GM18520 (cell line): ENCODE results near the gene DCLK1.

Source experiments
- ATAC-seq: cut with Tn5 transposase; IDR thresholded peaks from one replicate; pipeline ENCODE4 v1.9.1; 2021; ENCODE audit not compliant: unreplicated experiment

Gene DCLK1

GRCh38 chr13:36131222-36131930 is at the start of gene DCLK1:
Gene DCLK1 (minus strand): TSS chr13:36131382.
- no peak for ATAC-seq

DNA sequence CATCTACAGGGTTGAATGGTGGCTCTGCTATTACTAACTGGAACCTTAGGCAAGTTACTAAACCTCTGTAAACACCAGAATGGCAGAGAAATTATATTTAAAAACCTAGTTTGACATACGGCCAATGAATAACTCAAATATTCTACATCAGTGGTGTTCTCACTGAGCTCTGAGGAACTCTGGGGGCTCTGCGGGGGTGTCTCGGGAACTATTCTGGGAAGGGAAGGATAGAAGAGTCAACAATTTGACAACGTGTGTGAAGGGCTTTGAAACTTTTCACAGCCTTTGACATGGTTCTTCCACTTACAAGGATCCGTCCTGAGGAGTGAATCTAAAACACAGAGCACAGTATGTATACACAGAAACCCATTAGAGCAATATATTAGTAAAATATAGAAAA is 44.4 kb upstream of the DCLK1 start:
- ATAC-seq, result no peak

- ATAC-seq, result no peak
Observed at GRCh38 chr13:36174923-36175322, 43.7 kb upstream of the DCLK1 start.

GRCh38 chr13:36173571-36174322 is 42.6 kb upstream of the DCLK1 start:
- ATAC-seq, result no peak

DNA sequence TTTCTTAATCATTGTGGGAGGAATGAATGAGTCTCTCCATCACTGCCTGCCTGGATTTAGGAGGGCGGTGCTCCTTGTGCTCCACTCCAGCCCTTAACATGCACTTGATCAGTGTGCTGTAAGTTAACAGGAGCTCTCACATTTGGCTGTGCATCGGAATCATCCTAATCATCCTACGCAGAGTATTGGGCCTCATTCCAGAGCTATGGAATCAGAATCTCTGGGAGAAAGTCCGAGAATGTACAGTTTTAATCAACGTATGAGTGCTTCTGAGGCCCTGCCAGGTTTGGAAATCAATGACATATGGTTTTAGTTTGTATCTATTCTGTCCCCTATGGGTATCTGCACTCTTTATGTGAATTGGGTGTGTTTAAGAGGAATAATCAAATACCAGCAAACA is 34.9 kb upstream of the DCLK1 start:
- ATAC-seq, result no peak

DNA sequence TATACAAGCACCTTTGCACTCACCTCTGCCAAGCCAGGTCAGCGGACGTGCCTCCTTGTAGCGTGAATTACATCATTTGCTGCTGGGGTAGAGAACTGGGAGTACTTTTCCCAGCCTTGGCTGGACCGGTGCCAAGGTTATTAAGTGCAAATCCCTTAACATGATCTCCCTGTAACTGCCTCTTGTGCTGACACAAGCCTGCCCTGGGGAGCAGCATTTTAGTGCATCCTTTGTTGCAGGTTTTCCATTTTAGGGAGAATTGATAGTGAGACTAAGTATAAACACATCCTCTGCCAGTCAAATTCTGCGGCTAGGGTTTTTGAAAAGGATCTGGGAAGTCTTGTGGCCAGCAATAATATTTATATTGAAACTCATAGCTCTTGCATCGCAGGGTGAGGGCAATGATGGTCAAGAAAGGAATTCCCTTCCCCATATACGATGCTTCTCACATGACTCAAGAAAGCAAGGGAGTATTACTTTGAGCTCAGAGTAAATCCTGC is 32.7 kb upstream of the DCLK1 start:
- ATAC-seq, result no peak

DNA sequence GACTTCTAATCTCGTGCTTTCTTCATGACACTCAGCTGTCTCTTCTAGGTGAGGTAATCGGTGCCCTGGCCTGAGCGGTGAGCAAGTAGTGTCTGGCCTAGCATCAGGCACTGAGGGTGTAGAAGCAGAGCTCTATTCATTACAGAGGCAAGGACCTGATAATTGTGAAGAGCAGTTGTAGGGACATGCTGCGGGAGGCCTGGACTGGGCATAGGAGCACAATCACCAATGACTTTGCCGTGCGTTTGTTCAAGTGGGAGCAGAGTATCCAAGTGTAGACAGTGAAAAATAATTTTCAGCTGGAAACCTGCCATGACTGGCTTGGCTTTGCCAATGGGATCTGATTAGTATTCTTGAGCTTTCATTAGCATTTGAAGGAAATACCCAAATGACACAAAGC is 32.1 kb upstream of the DCLK1 start:
- no peak for ATAC-seq

- no peak for ATAC-seq
Observed at GRCh38 chr13:36160297-36160696, 29.1 kb upstream of the DCLK1 start.

- no peak for ATAC-seq
Observed at GRCh38 chr13:36158611-36159010, 27.4 kb upstream of the DCLK1 start.

DNA sequence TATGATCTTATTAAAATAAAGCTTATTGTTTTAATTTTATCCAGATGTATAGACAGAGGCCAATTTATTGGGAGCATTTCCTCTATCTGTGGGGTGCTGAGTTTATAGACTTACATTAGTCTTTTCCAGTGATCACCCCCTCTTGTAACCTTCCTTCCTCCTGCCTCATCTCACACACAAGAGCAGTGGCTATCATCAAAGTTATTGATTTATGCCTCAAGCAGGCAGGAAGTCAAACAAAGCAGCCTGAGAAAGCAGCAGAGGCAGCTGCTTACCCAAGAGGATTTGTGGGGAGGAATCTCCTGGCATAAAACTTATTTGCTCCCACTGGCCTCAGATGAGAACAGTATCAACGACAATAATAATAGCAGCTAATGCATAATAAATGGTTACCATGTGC is 26.3 kb upstream of the DCLK1 start:
- ATAC-seq, result no peak

DNA sequence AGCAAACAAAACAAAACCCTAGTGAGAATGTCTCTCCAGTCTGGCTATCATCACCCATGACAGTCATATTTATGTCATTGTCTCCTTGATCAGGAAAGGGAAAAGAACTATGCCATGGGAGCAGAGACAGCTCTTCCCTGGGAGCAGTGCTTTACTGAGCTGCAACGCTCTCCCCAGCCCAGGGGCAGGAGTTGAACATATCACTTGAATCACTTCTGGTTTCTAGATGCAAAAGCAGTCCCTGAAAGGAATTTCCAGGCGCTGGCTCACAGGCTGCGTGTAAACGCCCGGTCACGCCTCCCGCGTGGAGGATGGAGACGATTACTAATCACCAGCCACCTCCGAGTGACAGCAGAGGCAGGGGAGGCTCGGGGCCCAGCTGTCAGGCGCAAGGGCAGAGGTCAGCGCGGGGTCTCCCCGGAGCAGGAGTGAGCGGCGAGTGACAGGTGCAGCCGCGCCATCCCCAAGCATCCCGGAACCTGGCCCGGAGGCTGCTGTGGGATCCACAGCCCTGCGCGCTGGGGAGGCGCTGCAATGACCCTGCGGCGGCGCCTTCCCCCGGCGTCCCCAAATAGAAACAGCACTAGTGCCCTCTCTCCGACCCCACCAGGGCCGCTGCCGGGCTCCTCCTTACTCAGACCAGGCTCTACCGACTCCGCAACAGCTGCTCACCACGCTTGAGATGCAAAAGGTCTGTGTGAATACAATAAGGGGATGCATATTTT is 23.5 kb upstream of the DCLK1 start:
- no peak for ATAC-seq

DNA sequence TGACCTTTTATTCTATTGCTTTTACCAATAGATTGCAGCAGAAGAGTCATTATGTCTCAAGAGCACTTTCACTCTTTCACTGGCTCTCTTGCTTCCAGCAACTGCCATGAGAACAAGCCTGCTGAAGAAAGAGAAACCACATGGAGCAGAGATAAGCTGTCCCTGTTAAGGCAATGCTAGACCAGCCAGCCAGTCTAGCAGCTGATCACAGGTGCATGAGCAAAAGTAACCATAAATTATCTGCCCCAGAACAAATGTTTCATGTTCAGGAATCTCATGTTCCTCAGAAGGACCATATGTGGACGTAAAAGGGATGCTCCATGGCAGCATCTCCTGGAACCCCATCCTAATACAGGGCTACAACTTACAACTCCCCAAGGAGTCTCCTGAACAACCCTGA is 20.4 kb upstream of the DCLK1 start:
- ATAC-seq, result no peak

GRCh38 chr13:36148446-36148845 is 17.3 kb upstream of the DCLK1 start:
- ATAC-seq, result no peak

GRCh38 chr13:36147330-36147729 is 16.1 kb upstream of the DCLK1 start:
- ATAC-seq, result no peak

DNA sequence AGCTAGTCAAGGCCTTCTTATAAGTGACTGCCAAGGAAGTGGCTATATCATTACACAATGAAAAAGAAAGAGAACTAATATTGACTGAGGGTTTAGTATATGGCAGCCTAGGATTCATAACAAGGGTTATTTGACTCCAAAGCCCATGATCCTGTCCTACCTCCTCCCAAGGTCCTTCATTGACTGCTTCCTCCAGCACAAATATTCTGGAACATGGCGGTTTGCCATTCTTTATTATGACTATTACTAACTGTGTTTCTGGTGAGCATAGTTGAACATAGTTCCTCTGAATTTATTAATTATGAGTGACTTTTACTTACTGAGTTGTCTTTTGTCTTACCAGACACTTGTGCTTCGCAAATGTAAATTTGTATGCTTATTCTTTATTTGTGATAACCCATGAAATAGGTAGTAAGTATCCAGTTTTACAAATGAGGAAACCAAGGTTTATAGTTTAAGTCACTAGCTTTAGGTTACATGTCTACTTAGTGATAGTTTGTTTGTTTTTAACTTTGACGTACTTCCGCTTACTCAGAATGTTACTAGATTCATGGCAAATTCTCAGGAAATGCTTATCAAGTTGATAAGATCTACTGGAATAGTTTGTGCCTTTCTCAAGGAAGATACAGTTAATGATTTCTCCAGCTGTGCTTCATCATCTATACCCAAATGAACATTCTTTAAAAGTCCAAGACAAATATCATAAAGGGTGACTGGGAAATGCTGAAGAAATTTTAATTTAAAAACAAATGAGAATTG is 15.5 kb upstream of the DCLK1 start:
- no peak for ATAC-seq

DNA sequence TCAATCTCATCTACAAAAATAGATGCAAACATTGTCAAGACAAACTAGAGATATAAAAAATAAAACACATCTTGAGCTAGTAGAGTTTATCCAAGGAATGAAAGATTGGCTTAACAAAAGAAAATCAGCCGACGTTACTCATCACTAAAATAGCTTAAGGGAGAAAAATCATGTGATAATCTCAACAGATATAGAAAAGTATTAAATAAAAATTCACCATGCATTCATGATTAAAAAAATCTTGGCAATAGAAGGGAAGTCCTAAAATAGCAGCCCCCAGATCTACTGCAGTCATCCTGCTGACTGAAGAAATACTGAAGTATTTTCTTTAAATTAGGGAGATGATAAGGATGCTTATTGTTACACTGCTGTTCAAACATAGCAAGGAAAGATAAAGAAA is 12.6 kb upstream of the DCLK1 start:
- ATAC-seq, result no peak

- ATAC-seq, result no peak
Observed at GRCh38 chr13:36142735-36143134, 11.6 kb upstream of the DCLK1 start.

DNA sequence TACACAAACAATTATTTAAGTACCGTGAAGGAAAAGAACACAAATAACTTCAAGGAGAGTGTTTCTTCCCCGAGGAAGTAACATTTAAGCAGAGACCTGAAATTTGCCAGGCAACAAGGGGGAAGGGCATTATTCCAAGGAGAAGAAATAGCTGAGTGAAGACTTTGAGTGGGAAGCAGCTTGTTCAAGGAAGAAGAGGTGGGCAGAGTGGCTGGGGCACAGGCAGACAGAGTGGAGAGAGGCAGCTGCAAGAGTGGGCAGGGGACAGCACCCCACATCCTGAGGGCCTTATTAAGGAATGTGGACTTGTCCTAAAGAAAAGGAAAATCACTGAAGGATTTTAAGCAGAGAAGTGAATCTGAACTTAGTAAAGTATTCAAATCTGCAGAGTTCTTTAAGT is 4.7 kb upstream of the DCLK1 start:
- no peak for ATAC-seq

GRCh38 chr13:36134632-36135031 is 3.5 kb upstream of the DCLK1 start:
- no peak for ATAC-seq

DNA sequence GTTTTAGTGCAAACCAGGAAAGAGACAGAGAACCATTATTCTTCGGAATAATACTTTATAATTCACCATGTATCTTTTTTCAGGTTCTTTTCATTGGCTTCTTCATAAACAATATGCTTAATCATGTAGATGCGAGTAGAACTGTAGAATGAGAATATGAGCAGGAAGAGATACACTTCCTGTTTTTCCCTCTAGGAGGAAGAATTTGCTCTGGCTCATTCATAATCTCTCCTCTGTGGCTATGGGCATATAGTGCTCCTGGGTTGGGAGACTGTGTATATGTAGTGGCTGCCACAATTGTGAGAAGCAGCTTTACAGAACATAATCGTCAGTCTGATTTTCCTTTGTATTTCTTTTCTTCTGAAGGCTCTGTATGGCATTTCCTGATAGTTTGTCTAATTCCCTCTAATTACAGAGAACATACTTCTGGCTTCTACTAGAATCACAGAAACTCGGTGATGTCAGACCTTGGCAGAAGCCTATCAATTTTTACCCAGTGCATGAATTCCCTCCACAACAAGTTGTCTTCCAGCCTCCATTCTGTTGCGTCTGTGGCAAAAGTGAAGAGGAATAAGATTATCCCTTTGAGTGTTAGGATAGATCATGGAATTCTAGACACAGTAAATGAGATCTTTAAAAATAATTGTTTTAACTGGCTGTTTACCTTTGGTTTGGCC is 2.9 kb upstream of the DCLK1 start:
- no peak for ATAC-seq

- no peak for ATAC-seq
Observed at GRCh38 chr13:36132376-36132775, 1.2 kb upstream of the DCLK1 start.
